Mucosa of descending colon (tissue), 3 donors: ENCODE measurements around the gene TMEM201. TPM values are rescaled to one million over a fixed set of nuclear protein-coding genes. Genes with fewer than 3 reads are reported as not detected.

Source experiments
- ATAC-seq: fragments of 200-7000 bp; cut with Tn5 transposase; one replicate; pipeline ENCODE4 v1.9.1; 2020; ENCODE audit warnings: mild to moderate bottlenecking, moderate library complexity
- DNase-seq, 3 donors: peaks; one replicate each; pipeline ENCODE4 v3.0.0-alpha.2; 2020
- H3K36me3 ChIP-seq: fragments of 200-600 bp; one replicate; pipeline ENCODE4 v1.8.0; 2021; ENCODE audit warnings: low read depth, mild to moderate bottlenecking
- H3K4me1 ChIP-seq: fragments of 200-600 bp; one replicate; pipeline ENCODE4 v1.8.0; 2021; ENCODE audit warnings: low read depth, mild to moderate bottlenecking
- H3K4me3 ChIP-seq: fragments of 200-600 bp; one replicate; pipeline ENCODE4 v1.8.0; 2021; ENCODE audit warnings: mild to moderate bottlenecking
- H3K9me3 ChIP-seq: fragments of 200-600 bp; one replicate; pipeline ENCODE4 v1.8.0; 2021; ENCODE audit warnings: mild to moderate bottlenecking
- intact Hi-C, 2 donors: fragments of 100-400 bp; cut with DNase I in 1 of 2; cut with micrococcal nuclease in 1 of 2; formaldehyde crosslinking; loops; one replicate each; pipeline versions ENCODE4 v1.11.0 to v1.11.1; 2022; cut with DNase I, micrococcal nuclease
- total RNA-seq, 3 donors: library from RNA; stranded (reverse); fragmentation: NEBNext Ultra II Directional in 2 of 3; extraction: Animal tissue kit (Norgen Biotek cat#: 25700) in 2 of 3; gene quantifications; one replicate each; pipeline versions ENCODE4 v1.2.1 to v1.2.4, GENCODE V29; 2021 to 2023
- TF ChIP-seq, protein P1 (sequence below): fragments of 200-600 bp; IDR thresholded peaks from one replicate; pipeline ENCODE4 v1.8.0; 2022; ENCODE audit warnings: antibody characterized with exemption, mild to moderate bottlenecking
- donor health status: DM: no; HTN: no; CAD: no; lungs with moderate emphysema.
- donor health status: DM: no; HTN: no; CAD: no.
- donor health status: DM: no; HTN: yes; CAD: no.

Gene TMEM201
- total RNA-seq, 3 donors from 2014 or later: 8.1 to 12.1 (median 8.4) TPM

- DNase-seq: no peak
- no peak for ATAC-seq
- intact Hi-C loops: no loop called here
- H3K4me3 ChIP-seq: no peak overlapping the region
- H3K4me1 ChIP-seq: peaks cover 8% of the 10 kb centered on the region
- no peaks in the 10 kb centered on the region for H3K9me3 ChIP-seq
- TF ChIP-seq, protein P1, sequence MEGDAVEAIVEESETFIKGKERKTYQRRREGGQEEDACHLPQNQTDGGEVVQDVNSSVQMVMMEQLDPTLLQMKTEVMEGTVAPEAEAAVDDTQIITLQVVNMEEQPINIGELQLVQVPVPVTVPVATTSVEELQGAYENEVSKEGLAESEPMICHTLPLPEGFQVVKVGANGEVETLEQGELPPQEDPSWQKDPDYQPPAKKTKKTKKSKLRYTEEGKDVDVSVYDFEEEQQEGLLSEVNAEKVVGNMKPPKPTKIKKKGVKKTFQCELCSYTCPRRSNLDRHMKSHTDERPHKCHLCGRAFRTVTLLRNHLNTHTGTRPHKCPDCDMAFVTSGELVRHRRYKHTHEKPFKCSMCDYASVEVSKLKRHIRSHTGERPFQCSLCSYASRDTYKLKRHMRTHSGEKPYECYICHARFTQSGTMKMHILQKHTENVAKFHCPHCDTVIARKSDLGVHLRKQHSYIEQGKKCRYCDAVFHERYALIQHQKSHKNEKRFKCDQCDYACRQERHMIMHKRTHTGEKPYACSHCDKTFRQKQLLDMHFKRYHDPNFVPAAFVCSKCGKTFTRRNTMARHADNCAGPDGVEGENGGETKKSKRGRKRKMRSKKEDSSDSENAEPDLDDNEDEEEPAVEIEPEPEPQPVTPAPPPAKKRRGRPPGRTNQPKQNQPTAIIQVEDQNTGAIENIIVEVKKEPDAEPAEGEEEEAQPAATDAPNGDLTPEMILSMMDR: no peak
- H3K36me3 ChIP-seq: no peaks in the 10 kb centered on the region
Observed at GRCh38 chr1:9653491-9654050, 64.9 kb downstream of the TMEM201 start.

DNA sequence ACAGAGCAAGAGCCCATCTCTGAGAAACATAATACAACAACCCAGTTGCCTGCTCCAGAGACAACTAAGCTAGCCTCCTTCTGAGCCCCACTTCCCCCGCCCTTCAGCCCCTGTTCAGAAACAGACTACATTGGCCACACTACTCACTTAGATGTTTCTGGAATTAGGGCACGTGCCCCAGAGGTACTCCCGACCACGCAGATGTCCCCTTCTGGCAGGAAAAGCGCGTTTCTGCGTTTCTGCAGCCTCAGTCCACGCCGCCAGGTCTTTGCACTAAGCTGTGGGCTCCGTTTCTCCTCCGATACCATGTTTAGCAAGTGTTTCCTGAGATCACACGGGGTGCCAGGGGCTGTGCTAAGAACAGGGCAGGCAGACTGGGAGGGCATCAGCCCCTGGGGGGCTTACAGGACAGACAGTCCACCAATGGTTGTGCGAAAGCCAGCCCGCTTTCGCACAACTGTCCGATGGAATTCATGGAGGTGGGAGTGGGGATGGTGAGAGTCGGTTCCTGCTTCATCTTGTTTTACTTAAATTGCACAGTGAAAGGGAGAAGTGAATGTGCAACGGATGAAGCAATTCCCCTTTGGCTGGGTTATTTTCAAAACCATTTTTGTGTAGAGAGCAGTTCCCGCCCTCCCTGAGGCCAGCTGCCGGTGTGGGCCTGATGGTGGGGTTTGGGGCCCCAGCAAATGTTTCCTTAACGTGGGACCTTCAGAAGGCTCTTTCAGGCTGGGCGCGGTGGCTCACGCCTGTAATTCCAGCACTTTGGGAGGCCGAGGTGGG, 65.5 kb downstream of the TMEM201 start:
- no peaks in the 10 kb centered on the region for H3K36me3 ChIP-seq
- H3K4me1 ChIP-seq: peaks cover 8% of the 10 kb centered on the region
- no peaks in the 10 kb centered on the region for H3K9me3 ChIP-seq
- ATAC-seq (peak; percentile 10), DNase-seq (peak in 1 of 3 donors; percentile 27)
- intact Hi-C loops: no loop called here
- TF ChIP-seq, protein P1: no peak
- H3K4me3 ChIP-seq: no peak overlapping the region

DNA sequence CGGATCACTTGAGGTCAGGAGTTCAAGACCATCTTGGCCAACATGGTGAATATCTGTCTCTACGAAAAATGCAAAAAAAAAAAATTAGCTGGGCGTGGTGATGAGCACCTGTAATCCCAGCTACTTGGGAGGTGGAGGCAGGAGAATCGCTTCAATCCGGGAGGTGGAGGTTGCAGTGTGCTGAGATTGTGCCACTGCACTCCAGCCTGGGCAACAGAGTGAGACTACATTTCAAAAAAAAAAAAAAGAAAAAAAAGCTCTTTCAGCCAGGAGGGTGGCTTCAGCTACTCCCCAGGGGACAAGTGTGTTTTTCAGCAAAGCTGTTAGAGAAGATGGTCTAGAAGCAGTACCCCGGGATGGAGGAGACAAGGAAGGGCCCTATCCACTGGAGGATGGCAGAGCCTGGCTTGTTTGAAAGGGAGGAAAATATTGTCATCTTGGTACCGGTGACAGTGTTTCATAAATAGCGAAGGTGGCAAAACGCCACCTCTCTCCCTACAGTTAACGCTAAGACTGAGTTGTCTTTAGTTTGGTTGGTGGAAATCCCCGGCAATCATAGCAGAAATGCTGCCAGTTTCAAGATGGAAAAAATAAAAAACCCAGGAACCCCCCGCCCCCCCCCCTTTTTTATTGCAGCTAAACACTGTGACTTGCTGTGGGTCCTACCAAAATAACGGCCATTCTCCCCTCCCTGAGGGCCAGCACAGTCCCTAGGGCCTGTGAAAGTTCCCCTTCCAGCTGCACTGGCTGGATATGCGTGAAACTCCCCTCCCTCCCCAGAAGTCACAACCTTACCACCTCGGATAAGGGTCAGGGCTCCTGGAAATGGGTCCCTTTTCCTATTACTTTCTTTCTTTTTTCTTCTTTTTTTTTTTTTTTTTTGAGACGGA, 66.4 kb downstream of the TMEM201 start:
- Histone ChIP-seq H3K4me3 (no peak overlapping the region), H3K9me3 (no peaks in the 10 kb centered on the region), H3K36me3 (no peaks in the 10 kb centered on the region), H3K4me1 (peaks cover 8% of the 10 kb centered on the region)
- intact Hi-C loops: no loop called here
- TF ChIP-seq, protein P1: no peak
- DNase-seq: no peak
- no peak for ATAC-seq

DNA sequence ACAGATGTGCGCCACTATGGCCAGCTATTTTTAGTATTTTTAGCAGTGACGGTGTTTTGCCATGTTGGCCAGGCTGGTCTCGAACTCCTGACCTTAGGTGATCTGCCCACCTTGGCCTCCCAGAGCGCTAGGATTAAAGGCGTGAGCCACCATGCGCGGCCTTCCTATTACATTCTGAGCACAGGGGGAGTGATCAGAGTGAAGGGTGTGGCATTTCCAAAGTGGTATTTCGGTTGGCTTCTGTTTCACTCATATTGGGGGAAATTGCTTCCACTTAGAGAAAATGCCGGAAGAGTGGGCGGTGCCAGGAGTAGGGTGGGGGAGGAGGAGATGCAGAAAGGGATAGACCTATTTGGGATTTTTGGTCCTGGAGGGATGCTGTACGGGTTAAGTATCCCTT, 67.1 kb downstream of the TMEM201 start:
- ATAC-seq: no peak
- TF ChIP-seq, protein P1: no peak
- intact Hi-C loops: no loop called here
- peaks cover 8% of the 10 kb centered on the region for H3K4me1 ChIP-seq
- H3K9me3 ChIP-seq: no peaks in the 10 kb centered on the region
- H3K4me3 ChIP-seq: no peak overlapping the region
- no peaks in the 10 kb centered on the region for H3K36me3 ChIP-seq
- no peak for DNase-seq

GRCh38 chr1:9657521-9658032, 68.9 kb downstream of the TMEM201 start:
- no peak overlapping the region for H3K4me3 ChIP-seq
- DNase-seq (no peak), ATAC-seq (no peak)
- peaks cover under 1% of the 10 kb centered on the region for H3K4me1 ChIP-seq
- intact Hi-C loops: no loop called here
- H3K9me3 ChIP-seq: no peaks in the 10 kb centered on the region
- H3K36me3 ChIP-seq: no peaks in the 10 kb centered on the region
- TF ChIP-seq, protein P1: no peak
